Effector memory CD4-positive, alpha-beta T cell (primary cell): Measurements from ENCODE around the gene B3GNT8.
A peak's percentile ranks its signal among the peaks of the same experiment; 100 is the strongest.
"Not testable (repeated sequence)": the region's sequence is repeated elsewhere in the genome, so short reads cannot be mapped to it uniquely, and the experiment has no call there.

Experiments used
- DNase-seq, 3 donors: peaks; one replicate each; pipeline ENCODE4 v3.0.0-alpha.2; 2020
- H3K27ac ChIP-seq: 2 replicates; pipeline ENCODE4 v1.7.0; 2013; ENCODE audit warnings: mild to moderate bottlenecking, low read length, moderate library complexity; ENCODE audit not compliant: insufficient read depth, poor library complexity, severe bottlenecking
- H3K27me3 ChIP-seq: replicated peaks from 2 replicates; pipeline ENCODE4 v1.7.0; 2013; ENCODE audit warnings: mild to moderate bottlenecking, low read length; ENCODE audit not compliant: insufficient read depth, control insufficient read depth, poor library complexity, severe bottlenecking
- H3K36me3 ChIP-seq: 2 replicates; pipeline ENCODE4 v1.7.0; 2013; ENCODE audit warnings: mild to moderate bottlenecking, low read length, moderate library complexity; ENCODE audit not compliant: control insufficient read depth, insufficient read depth
- H3K4me1 ChIP-seq: 2 replicates; pipeline ENCODE4 v1.7.0; 2013; ENCODE audit warnings: low read length, mild to moderate bottlenecking; ENCODE audit not compliant: control insufficient read depth, insufficient read depth, poor library complexity, severe bottlenecking
- H3K4me3 ChIP-seq: 2 replicates; pipeline ENCODE4 v1.7.0; 2013; ENCODE audit warnings: low read length, low read depth, mild to moderate bottlenecking; ENCODE audit not compliant: insufficient read depth, poor library complexity, severe bottlenecking
- H3K9me3 ChIP-seq: 2 replicates; pipeline ENCODE4 v1.7.0; 2013; ENCODE audit warnings: mild to moderate bottlenecking, low read length, moderate library complexity; ENCODE audit not compliant: control insufficient read depth
- total RNA-seq, 3 donors: gene quantifications; one replicate each; lab custom pipeline; 2026; lab: John Stamatoyannopoulos, UW

B3GNT8 gene, protein sequence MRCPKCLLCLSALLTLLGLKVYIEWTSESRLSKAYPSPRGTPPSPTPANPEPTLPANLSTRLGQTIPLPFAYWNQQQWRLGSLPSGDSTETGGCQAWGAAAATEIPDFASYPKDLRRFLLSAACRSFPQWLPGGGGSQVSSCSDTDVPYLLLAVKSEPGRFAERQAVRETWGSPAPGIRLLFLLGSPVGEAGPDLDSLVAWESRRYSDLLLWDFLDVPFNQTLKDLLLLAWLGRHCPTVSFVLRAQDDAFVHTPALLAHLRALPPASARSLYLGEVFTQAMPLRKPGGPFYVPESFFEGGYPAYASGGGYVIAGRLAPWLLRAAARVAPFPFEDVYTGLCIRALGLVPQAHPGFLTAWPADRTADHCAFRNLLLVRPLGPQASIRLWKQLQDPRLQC
- total RNA-seq: 1.5 to 3.6 (median 1.7) reads per million in 3 donors

DNA sequence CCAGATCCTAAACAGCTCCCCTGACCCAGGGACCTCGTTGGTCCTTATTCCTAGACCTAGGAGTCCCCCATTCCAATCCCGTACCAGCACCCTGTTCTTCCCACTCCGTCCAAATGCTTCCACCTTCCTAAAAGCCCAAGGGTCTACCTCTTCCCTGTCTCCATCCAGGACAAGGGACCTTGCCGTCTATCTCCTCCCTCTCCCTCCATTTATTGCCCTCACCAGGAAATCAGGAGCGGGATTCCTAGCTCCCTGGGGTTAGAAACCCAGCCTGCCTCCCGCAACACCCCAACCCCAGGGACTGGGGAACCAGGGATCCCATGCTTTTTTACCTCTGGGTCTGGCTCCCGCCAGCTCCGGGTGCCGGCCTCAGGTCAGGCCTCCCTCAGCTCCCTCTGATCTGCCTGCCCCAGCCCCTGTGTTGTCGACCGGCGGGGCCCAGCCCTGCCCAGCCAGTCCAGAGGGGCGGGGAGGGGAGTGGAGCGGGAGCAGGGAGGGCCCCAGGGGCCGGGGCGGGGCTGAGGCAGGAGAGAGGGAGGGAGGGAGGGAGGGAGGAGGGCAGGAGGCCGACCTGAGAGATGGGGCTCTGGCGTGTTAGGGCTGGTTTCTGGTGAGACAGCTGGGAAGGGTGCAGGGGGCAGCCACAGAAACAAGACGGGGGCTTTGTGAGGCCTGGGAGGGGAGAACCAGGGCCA lies at the start of gene B3GNT8:
Gene B3GNT8, minus strand, starts transcription at position 423 of the 695 bp plus-strand sequence. CDS start 596 bp downstream, outside the sequence.
- peak within 1 kb of the TSS; percentile 60 for H3K27ac ChIP-seq
- peak; percentile 11 to 41 (median 28) for DNase-seq
- H3K36me3 ChIP-seq: peaks cover 24% of the 10 kb centered on the region
- H3K27me3 ChIP-seq: no peaks in the 10 kb centered on the region
- H3K4me1 ChIP-seq: peaks cover 23% of the 10 kb centered on the region
- no peaks in the 10 kb centered on the region for H3K9me3 ChIP-seq
- H3K4me3 ChIP-seq: peak within 1 kb of the TSS; percentile 55

DNA sequence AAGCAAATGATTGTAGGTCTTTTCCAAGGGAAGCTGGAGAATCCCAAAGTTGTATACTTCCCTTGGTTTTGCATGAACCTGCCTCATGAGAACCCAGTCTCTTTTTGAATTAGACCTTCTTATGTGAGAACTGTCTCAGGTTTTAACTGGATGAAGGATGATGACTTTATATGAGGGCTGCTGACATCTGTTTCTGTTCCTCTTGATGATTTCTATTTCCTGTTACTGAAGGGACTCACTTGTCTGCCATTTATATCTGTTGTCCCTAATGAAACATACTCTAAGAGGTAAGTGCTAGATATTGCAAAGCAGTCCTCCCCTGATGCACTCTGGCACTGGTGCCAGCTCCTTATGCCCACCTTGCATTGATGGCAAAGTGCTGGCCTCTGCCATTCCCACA lies 49.4 kb upstream of the B3GNT8 start:
- no peaks in the 10 kb centered on the region for H3K9me3 ChIP-seq
- H3K36me3 ChIP-seq: no peaks in the 10 kb centered on the region
- peaks cover 3% of the 10 kb centered on the region for H3K27me3 ChIP-seq
- H3K4me1 ChIP-seq: no peaks in the 10 kb centered on the region
- DNase-seq: no peak
- no peak overlapping the region for H3K27ac ChIP-seq
- H3K4me3 ChIP-seq: no peak overlapping the region

DNA sequence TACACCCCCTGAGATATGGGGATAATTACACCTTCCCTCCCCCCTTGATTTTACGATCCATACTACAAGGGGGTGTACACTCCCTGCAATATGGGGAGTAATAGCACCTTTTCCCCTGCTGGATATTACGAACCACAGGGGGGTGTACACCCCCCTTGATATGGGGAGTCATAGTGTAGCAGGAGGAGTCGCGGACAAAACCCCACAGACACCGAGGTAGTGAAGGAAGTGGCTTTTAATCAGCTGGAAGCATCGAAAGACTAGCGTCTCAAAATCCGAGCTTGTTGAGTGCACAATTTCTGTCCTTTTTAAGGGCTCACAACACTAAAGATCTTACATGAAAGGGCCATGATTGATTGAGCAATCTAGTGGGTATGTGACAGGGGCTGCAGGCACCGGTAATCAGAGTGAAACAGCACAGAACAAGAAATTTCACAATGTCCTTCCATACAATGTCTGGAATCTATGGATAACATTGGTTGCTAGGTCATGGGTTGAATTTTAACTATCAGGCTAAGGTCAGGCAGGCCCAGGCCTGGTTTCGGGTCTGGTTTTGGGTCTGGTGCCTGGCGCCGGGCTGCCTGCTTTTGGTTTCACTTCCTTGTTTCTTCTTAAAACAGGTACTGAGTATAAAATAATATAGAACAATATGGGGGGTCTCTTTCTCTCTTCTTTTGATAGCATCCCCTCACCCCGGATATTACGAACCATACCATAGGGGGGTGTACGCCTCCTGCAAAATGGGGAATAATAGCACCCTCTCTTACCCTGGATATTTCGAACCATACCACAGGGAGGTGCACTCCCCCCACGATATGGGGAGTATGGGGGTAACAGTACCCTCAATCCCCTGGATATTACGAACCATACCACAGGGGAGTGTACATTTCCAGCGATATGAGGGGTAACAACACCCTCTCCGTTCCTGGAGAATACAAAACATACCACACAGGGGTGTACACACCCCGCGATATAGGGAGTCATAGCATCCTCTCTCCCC lies 36.4 kb upstream of the B3GNT8 start:
- not testable (repeated sequence) for H3K27ac ChIP-seq, H3K4me3 ChIP-seq, H3K9me3 ChIP-seq, H3K36me3 ChIP-seq, H3K27me3 ChIP-seq, DNase-seq, H3K4me1 ChIP-seq

DNA sequence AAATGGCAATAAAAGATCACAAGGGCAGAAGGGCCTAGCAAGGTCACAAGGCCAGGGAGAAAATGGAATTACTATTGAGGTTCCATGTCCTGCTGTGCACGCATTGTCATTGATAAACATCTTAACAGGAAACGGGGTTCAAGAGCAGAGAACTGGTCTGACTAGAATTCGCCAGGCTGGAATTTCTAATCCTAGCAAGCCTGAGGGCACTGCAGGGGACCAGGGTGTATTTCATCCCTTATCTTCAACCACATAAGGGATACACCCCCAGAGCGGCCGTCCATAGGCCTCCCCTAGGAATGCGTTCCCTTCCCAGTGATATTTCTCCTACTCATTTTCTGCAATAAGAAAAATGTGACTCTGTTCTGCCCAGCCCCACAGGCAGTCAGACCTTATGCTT lies 35.3 kb upstream of the B3GNT8 start:
- H3K27ac ChIP-seq: no peak overlapping the region
- no peaks in the 10 kb centered on the region for H3K36me3 ChIP-seq
- DNase-seq: no peak
- peaks cover under 1% of the 10 kb centered on the region for H3K4me1 ChIP-seq
- H3K27me3 ChIP-seq: no peaks in the 10 kb centered on the region
- no peak overlapping the region for H3K4me3 ChIP-seq
- H3K9me3 ChIP-seq: no peaks in the 10 kb centered on the region

DNA sequence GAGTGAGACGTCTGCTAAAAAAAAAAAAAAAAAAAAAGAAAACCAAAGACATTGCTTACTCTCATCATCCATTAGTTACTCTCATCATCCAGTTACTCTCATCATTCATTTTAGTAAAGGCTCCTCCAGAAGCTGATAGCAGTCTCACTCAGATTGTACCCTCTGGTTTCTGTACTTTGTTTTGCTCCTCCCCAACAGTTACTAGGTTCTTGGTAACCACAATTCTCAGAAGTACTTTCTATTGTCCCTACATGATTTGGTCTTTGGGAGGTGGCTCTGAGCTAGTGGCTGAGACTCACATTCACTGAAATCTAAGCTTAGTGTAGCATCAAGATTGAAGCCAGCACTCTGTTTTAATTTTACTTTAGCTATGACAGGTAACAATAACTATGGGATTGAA lies 30.1 kb upstream of the B3GNT8 start:
- peaks cover 7% of the 10 kb centered on the region for H3K4me1 ChIP-seq
- no peak overlapping the region for H3K27ac ChIP-seq
- no peaks in the 10 kb centered on the region for H3K36me3 ChIP-seq
- H3K4me3 ChIP-seq: no peak overlapping the region
- H3K9me3 ChIP-seq: no peaks in the 10 kb centered on the region
- no peak for DNase-seq
- H3K27me3 ChIP-seq: no peaks in the 10 kb centered on the region

DNA sequence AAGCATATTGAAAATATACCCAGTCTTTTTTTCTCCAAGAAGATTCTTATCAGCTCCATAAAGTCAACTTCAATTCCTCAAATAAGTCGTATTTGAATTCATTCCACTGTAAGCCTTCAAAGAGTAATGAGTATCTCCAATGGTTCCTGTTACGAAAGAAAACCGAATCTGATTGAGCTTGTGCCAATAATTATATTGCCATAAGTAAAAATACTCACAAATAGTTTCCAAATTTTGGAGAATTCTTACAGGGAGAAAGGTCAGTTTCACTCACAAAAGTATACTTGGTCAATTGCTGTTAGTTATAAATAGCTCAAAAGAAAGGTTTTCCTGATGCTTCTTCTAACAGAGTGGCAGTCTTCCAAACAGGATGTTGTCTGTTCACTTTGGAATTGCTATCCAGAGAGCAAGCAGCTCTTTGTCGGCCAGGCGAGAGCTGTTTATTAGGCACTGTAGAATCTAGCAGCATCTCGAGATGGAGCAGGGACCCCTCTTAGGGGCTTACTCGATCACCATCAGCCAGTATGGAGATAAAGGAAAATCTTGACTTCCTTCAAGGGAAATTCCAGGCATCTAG lies 29.3 kb upstream of the B3GNT8 start:
- H3K36me3 ChIP-seq: no peaks in the 10 kb centered on the region
- no peak overlapping the region for H3K4me3 ChIP-seq
- DNase-seq: no peak
- H3K27me3 ChIP-seq: no peaks in the 10 kb centered on the region
- H3K9me3 ChIP-seq: no peaks in the 10 kb centered on the region
- peaks cover 7% of the 10 kb centered on the region for H3K4me1 ChIP-seq
- H3K27ac ChIP-seq: no peak overlapping the region

DNA sequence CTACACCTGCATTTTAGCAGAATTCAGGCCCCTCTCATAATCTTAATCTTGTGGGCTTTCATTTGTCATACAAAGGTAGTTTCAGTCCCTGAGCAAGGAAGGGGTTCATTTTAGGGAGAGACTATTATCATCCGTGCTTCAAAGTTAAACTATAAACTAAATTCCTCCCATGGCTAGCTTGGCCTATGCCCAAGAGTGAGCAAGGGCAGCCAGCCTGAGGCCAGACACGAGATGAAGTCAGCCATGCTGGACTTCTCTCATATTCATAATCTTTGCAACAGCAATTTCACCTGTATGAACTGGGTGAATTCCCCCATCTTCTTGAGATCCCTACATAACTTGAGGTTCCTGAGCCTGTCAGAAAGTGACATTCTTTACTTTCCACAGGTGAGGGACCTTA lies 28.8 kb upstream of the B3GNT8 start:
- H3K27ac ChIP-seq: no peak overlapping the region
- no peak for DNase-seq
- no peaks in the 10 kb centered on the region for H3K9me3 ChIP-seq
- H3K27me3 ChIP-seq: no peaks in the 10 kb centered on the region
- H3K4me1 ChIP-seq: peaks cover 7% of the 10 kb centered on the region
- H3K4me3 ChIP-seq: no peak overlapping the region
- no peaks in the 10 kb centered on the region for H3K36me3 ChIP-seq

DNA sequence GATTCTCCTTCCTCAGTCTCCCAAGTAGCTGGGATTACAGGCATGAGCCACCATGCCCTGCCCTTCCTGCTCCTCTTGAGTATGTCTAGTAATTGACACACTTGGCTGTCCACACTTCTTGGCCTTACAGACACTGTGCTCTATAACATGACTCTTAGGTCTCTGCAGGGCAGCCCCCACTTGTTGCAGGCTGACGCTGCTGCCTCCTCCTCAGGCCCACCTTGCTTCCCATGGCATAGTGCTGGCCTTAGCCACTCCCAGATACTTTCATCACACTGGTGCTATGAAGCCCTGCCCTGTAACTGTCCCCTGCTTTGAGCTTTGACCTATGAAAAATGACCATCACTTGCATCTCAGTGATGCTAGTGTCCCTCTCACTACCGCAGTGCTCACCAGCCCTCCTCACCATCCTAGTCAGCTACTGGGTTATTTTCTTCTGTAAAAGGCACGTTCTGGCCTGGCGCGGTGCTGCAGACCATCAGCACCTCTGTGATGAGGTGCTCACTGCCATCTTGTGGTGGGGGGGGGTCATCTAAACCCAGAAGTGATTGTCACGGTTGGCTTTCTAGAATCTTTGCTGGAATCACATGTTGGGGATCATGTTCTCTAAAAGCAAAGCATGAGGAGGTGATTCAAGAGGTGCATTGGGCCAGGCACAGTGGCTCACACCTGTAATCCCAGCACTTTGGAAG lies 25.6 kb upstream of the B3GNT8 start:
- no peaks in the 10 kb centered on the region for H3K36me3 ChIP-seq
- no peaks in the 10 kb centered on the region for H3K27me3 ChIP-seq
- peaks cover 7% of the 10 kb centered on the region for H3K4me1 ChIP-seq
- H3K9me3 ChIP-seq: no peaks in the 10 kb centered on the region
- no peak overlapping the region for H3K27ac ChIP-seq
- no peak overlapping the region for H3K4me3 ChIP-seq
- no peak for DNase-seq

DNA sequence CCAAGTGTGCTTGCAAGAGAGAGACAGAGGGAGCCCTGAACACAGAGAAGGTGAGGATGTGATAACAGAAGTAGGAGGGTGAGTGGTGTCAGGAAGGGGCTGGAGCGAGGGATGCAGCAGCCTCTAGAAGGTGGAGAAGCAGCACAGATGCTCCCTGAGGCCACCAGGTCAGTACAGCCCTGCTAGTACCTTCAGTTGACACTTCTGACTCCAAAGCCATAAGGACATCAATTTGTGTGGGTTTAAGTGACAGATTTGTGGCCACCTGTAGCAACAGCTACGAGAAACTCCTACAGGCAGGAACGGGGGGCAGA lies 22.6 kb upstream of the B3GNT8 start:
- H3K36me3 ChIP-seq: no peaks in the 10 kb centered on the region
- H3K27ac ChIP-seq: no peak overlapping the region
- no peaks in the 10 kb centered on the region for H3K9me3 ChIP-seq
- no peak for DNase-seq
- H3K4me3 ChIP-seq: no peak overlapping the region
- H3K4me1 ChIP-seq: no peaks in the 10 kb centered on the region
- H3K27me3 ChIP-seq: no peaks in the 10 kb centered on the region
